RWPE1 (cell line): Measurements from ENCODE around the gene FBH1.
"Not testable (repeated sequence)": the region's sequence is repeated elsewhere in the genome, so short reads cannot be mapped to it uniquely, and the experiment has no call there.

Experiments
- CTCF ChIA-PET: fragments of 350-600 bp; sonication (Branson Sonifier 250); formaldehyde crosslinking; extraction: SDS; loops from one replicate; lab custom pipeline; 2021; lab: Yijun Ruan, JAX
- POLR2A ChIA-PET: fragments of 400-600 bp; formaldehyde crosslinking; extraction: SDS; loops from one replicate; lab custom pipeline; 2020; ENCODE audit warnings: antibody characterized with exemption; ENCODE audit not compliant: low non-redundant PET; lab: Yijun Ruan, JAX
- DNase-seq: peaks from one replicate; pipeline ENCODE4 v3.0.0; 2012; ENCODE audit warnings: low spot score
- H3K27ac ChIP-seq: fragments of 450-650 bp; 2 replicates; pipeline ENCODE4 v1.5.1; 2017
- TF ChIP-seq, protein P1 (sequence below): fragments of 450-650 bp; conservative IDR thresholded peaks from 2 replicates; pipeline ENCODE4 v1.5.1; 2017; ENCODE audit warnings: low read depth, mild to moderate bottlenecking

The FBH1 gene

DNA sequence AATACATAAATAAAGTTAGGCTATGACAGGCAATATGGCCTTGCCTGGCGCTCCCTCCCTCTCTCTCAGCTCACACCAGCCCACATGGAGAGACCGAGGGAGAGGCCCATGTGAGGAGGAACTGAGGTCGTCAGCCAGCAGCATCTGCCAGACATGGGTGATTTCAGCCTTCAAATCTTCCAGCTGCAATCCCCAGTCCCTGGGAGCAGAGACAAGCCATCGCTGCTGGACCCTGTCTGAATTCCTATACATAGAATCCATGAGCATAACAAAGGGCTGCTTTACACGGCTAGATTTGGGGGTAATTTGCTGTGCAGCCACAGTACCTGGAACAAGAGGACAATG is 35.9 kb upstream of the FBH1 start:
- no peak overlapping the region for H3K27ac ChIP-seq
- ChIA-PET POLR2A (no interaction called here), CTCF (no interaction called here)
- TF ChIP-seq, protein P1, sequence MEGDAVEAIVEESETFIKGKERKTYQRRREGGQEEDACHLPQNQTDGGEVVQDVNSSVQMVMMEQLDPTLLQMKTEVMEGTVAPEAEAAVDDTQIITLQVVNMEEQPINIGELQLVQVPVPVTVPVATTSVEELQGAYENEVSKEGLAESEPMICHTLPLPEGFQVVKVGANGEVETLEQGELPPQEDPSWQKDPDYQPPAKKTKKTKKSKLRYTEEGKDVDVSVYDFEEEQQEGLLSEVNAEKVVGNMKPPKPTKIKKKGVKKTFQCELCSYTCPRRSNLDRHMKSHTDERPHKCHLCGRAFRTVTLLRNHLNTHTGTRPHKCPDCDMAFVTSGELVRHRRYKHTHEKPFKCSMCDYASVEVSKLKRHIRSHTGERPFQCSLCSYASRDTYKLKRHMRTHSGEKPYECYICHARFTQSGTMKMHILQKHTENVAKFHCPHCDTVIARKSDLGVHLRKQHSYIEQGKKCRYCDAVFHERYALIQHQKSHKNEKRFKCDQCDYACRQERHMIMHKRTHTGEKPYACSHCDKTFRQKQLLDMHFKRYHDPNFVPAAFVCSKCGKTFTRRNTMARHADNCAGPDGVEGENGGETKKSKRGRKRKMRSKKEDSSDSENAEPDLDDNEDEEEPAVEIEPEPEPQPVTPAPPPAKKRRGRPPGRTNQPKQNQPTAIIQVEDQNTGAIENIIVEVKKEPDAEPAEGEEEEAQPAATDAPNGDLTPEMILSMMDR = no peak
- DNase-seq = no peak

DNA sequence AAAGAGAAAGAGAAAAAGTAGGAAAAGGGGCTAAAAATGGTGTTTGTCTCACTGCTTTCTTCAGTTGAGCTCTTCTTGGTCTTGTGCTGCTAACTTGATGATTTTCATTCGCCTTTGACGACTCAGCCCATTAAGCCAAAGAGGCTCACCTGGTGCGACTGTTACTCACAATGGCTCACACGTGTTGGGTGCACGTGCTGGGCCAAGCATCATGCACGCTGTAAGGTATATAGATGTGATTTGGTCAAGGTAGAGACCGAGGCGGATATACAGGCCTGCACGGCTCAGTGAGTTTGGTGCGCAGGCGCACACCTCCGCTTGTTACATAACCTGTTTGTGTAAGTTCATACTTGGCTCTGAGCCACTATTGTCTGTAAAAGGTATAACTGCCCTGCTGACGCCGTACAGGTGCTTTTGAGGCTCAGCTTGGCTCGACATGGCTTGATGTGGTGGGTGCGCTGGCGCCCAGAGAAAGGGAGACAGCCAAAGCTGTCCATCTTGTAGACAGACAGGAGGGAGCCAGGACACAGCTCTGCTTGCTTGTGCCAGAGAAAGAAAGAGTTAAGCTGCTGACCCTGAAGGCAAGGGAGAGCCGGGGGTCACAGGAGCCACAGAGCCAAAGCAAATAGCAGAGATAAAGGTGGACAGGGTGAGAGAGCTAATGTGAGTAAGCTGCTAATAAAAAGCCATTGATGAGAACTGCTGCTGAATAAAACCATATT is 33.9 kb upstream of the FBH1 start:
- POLR2A ChIA-PET = no interaction called here
- no peak overlapping the region for H3K27ac ChIP-seq
- TF ChIP-seq, protein P1 = no peak
- DNase-seq = no peak
- CTCF ChIA-PET = no interaction called here

- ChIA-PET POLR2A (no interaction called here), CTCF (no interaction called here)
- TF ChIP-seq, protein P1 = no peak
- no peak overlapping the region for H3K27ac ChIP-seq
- DNase-seq = no peak
Observed at GRCh38 chr10:5856701-5857004, 33.4 kb upstream of the FBH1 start.

GRCh38 chr10:5858811-5859210 is 31.2 kb upstream of the FBH1 start:
- no peak for DNase-seq
- POLR2A ChIA-PET = no interaction called here
- CTCF ChIA-PET = no interaction called here
- no peak overlapping the region for H3K27ac ChIP-seq
- TF ChIP-seq, protein P1 = no peak

GRCh38 chr10:5860066-5860465 is 30.0 kb upstream of the FBH1 start:
- no peak for DNase-seq
- ChIA-PET POLR2A (no interaction called here), CTCF (interaction anchor here (1.0 kb wide), 1 partner anchor 237 kb away, joined by 3 read pairs; no protein-coding TSS in a partner anchor)
- TF ChIP-seq, protein P1 = no peak
- H3K27ac ChIP-seq = no peak overlapping the region

GRCh38 chr10:5862360-5862961 is 27.6 kb upstream of the FBH1 start:
- ChIA-PET CTCF (interaction anchor here (0.6 kb wide), 2 partner anchors 11 to 31 kb away, joined by 3 read pairs; no protein-coding TSS in a partner anchor), POLR2A (no interaction called here)
- no peak for DNase-seq
- TF ChIP-seq, protein P1 = no peak
- H3K27ac ChIP-seq = no peak overlapping the region

- DNase-seq, POLR2A ChIA-PET, H3K27ac ChIP-seq: not testable (repeated sequence)
- CTCF ChIA-PET = interaction anchor here (0.6 kb wide), 2 partner anchors 10 to 31 kb away, joined by 3 read pairs; no protein-coding TSS in a partner anchor
Observed at GRCh38 chr10:5862981-5863685, 26.9 kb upstream of the FBH1 start.

DNA sequence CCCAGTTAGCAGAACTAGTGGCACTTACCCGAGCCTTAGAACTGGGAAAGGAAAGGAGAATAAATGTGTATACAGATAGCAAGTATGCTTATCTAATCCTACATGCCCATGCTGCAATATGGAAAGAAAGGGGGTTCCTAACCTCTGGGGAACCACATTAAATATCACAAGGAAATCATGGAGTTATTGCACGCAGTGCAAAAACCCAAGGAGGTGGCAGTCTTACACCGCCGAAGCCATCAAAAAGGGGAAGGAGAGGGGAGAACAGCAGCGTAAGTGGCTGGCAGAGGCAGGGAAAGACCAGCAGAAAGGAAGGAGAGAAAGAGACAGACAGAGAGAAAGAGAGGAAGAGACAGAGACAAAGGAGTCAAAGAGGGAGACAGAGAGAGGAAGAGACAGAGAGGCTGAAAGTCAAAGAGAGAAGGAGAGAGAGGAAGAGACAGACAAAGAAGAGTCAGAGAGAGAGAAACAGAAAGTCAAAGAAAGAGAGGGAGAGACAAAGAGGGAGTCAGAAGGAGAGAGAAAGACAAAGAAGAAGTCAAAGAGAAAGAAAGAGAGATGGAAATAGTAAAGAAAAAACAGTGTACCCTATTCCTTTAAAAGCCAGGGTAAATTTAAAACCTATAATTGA is 23.5 kb upstream of the FBH1 start:
- DNase-seq, POLR2A ChIA-PET, CTCF ChIA-PET, H3K27ac ChIP-seq: not testable (repeated sequence)

GRCh38 chr10:5867091-5867615 is 22.9 kb upstream of the FBH1 start:
- DNase-seq, H3K27ac ChIP-seq, CTCF ChIA-PET, POLR2A ChIA-PET: not testable (repeated sequence)
